ENCODE measurements around the gene FHOD3. TPM values are rescaled to one million over a fixed set of nuclear protein-coding genes. Genes with fewer than 3 reads are reported as not detected.

The FHOD3 gene
- total RNA-seq, 2 experiments from 2014 or later, result not detected

DNA sequence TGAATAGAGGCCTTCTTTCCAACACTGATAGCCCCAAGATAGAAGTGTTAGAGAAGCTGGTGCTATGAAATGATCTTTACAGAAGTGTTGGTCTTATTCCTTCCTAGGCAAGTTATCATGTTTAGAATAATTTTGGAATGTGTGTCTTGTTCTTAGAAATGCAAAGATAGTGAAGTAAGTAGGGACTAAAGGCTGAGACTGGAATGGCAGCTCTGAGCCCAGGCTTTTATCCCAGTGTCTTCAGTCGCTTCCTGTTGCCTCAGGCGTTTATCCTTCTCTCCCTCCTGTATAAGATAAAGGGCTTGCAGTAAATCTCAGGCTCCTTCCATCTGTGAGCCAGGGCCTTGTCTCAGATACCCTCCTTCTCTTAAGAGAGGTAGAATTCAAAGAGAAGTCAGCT lies 313.1 kb downstream of the FHOD3 start:
- intact Hi-C loops (cut with micrococcal nuclease), result no loop called here
- POLR2A ChIA-PET, result no interaction called here
- Mint-ChIP-seq H3K36me3 (no peaks in the 10 kb centered on the region), H3K9me3 (no peaks in the 10 kb centered on the region), H3K4me1 (ENCODE audit: low read depth) (no peaks in the 10 kb centered on the region), H3K4me3 (no peak overlapping the region), H3K27ac (no peak overlapping the region), H3K27me3 (no peaks in the 10 kb centered on the region)
- DNase-seq, result no peak
- CTCF ChIA-PET, result no interaction called here

- intact Hi-C loops (cut with micrococcal nuclease), result no loop called here
- H3K27me3 Mint-ChIP-seq, result no peaks in the 10 kb centered on the region
- POLR2A ChIA-PET, result no interaction called here
- H3K4me1 Mint-ChIP-seq (ENCODE audit: low read depth), result no peaks in the 10 kb centered on the region
- no peaks in the 10 kb centered on the region for H3K9me3 Mint-ChIP-seq
- CTCF ChIA-PET, result no interaction called here
- H3K36me3 Mint-ChIP-seq, result no peaks in the 10 kb centered on the region
- no peak overlapping the region for H3K27ac Mint-ChIP-seq
- H3K4me3 Mint-ChIP-seq, result no peak overlapping the region
- DNase-seq, result no peak
Measured at GRCh38 chr18:36613069-36613468, 315.6 kb downstream of the FHOD3 start.

GRCh38 chr18:36613810-36614209 lies 316.3 kb downstream of the FHOD3 start:
- H3K9me3 Mint-ChIP-seq, result no peaks in the 10 kb centered on the region
- POLR2A ChIA-PET, result no interaction called here
- no peak overlapping the region for H3K27ac Mint-ChIP-seq
- H3K4me1 Mint-ChIP-seq (ENCODE audit: low read depth), result no peaks in the 10 kb centered on the region
- no peak overlapping the region for H3K4me3 Mint-ChIP-seq
- no peaks in the 10 kb centered on the region for H3K36me3 Mint-ChIP-seq
- no peak for DNase-seq
- no peaks in the 10 kb centered on the region for H3K27me3 Mint-ChIP-seq
- CTCF ChIA-PET, result no interaction called here
- intact Hi-C loops (cut with micrococcal nuclease), result no loop called here

GRCh38 chr18:36620788-36621187 lies 323.3 kb downstream of the FHOD3 start:
- CTCF ChIA-PET, result no interaction called here
- peaks cover 2% of the 10 kb centered on the region for H3K27me3 Mint-ChIP-seq
- POLR2A ChIA-PET, result no interaction called here

GRCh38 chr18:36622610-36623009 lies 325.1 kb downstream of the FHOD3 start:
- Mint-ChIP-seq H3K9me3 (no peaks in the 10 kb centered on the region), H3K27ac (no peak overlapping the region), H3K4me3 (no peak overlapping the region), H3K27me3 (peaks cover 2% of the 10 kb centered on the region), H3K36me3 (no peaks in the 10 kb centered on the region), H3K4me1 (ENCODE audit: low read depth) (no peaks in the 10 kb centered on the region)
- intact Hi-C loops (cut with micrococcal nuclease), result no loop called here
- ChIA-PET CTCF (no interaction called here), POLR2A (no interaction called here)
- no peak for DNase-seq

More at GRCh38 chr18:36620788-36621187, 323.3 kb downstream of the FHOD3 start:
- H3K4me3 Mint-ChIP-seq, result no peak overlapping the region
- DNase-seq, result no peak
- no peaks in the 10 kb centered on the region for H3K9me3 Mint-ChIP-seq
- H3K36me3 Mint-ChIP-seq, result no peaks in the 10 kb centered on the region
- intact Hi-C loops (cut with micrococcal nuclease), result no loop called here
- no peak overlapping the region for H3K27ac Mint-ChIP-seq
- no peaks in the 10 kb centered on the region for H3K4me1 Mint-ChIP-seq (ENCODE audit: low read depth)

GRCh38 chr18:36623091-36623490 lies 325.6 kb downstream of the FHOD3 start:
- no peaks in the 10 kb centered on the region for H3K4me1 Mint-ChIP-seq (ENCODE audit: low read depth)

DNA sequence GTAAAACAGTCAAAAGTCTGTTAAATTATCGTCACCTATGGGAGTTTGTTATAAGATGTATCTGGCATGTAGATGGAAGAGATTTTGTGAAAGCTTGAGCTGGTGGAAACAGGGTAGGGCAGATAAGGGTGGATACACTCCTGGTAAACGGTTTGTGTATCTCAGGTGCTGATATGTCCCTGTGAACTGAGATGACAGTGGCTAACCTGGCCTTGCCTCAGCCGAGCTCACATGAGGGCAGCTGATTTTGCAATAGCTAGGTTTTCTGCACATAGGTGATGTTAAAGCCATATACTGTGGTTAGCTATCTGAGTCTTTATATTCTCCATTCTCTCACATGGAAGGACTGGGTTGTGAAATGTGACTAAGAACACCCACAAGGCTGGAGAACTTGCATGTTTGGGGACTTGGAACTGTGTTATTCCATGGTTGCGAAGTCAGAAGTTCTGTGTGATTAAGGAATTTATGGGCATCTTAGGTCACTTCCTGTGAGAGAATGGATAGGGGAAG lies 326.2 kb downstream of the FHOD3 start:
- ChIA-PET CTCF (no interaction called here), POLR2A (no interaction called here)
- Mint-ChIP-seq H3K4me1 (ENCODE audit: low read depth) (no peaks in the 10 kb centered on the region), H3K27me3 (peaks cover 2% of the 10 kb centered on the region), H3K4me3 (no peak overlapping the region), H3K36me3 (no peaks in the 10 kb centered on the region), H3K27ac (no peak overlapping the region), H3K9me3 (no peaks in the 10 kb centered on the region)
- intact Hi-C loops (cut with micrococcal nuclease), result no loop called here
- DNase-seq, result no peak

More at GRCh38 chr18:36623091-36623490, 325.6 kb downstream of the FHOD3 start:
- no peak overlapping the region for H3K4me3 Mint-ChIP-seq
- H3K36me3 Mint-ChIP-seq, result no peaks in the 10 kb centered on the region
- H3K27ac Mint-ChIP-seq, result no peak overlapping the region
- no peak for DNase-seq
- POLR2A ChIA-PET, result no interaction called here
- intact Hi-C loops (cut with micrococcal nuclease), result no loop called here
- H3K27me3 Mint-ChIP-seq, result peaks cover 2% of the 10 kb centered on the region
- CTCF ChIA-PET, result no interaction called here
- H3K9me3 Mint-ChIP-seq, result no peaks in the 10 kb centered on the region

GRCh38 chr18:36624451-36625167 lies 327.1 kb downstream of the FHOD3 start:
- no peak overlapping the region for H3K4me3 Mint-ChIP-seq
- intact Hi-C loops (cut with micrococcal nuclease), result no loop called here
- H3K27me3 Mint-ChIP-seq, result peaks cover 2% of the 10 kb centered on the region
- ChIA-PET POLR2A (no interaction called here), CTCF (no interaction called here)
- no peaks in the 10 kb centered on the region for H3K9me3 Mint-ChIP-seq
- no peaks in the 10 kb centered on the region for H3K4me1 Mint-ChIP-seq (ENCODE audit: low read depth)
- DNase-seq, result no peak
- no peaks in the 10 kb centered on the region for H3K36me3 Mint-ChIP-seq
- no peak overlapping the region for H3K27ac Mint-ChIP-seq

GRCh38 chr18:36625386-36625785 lies 327.9 kb downstream of the FHOD3 start:
- no peaks in the 10 kb centered on the region for H3K4me1 Mint-ChIP-seq (ENCODE audit: low read depth)
- CTCF ChIA-PET, result no interaction called here
- H3K27me3 Mint-ChIP-seq, result peaks cover 2% of the 10 kb centered on the region
- no peaks in the 10 kb centered on the region for H3K36me3 Mint-ChIP-seq
- H3K9me3 Mint-ChIP-seq, result no peaks in the 10 kb centered on the region
- H3K4me3 Mint-ChIP-seq, result no peak overlapping the region
- no peak for DNase-seq
- POLR2A ChIA-PET, result no interaction called here
- intact Hi-C loops (cut with micrococcal nuclease), result no loop called here
- H3K27ac Mint-ChIP-seq, result no peak overlapping the region

- ChIA-PET POLR2A (interaction anchor here (0.5 kb wide), 1 partner anchor 188 kb away, joined by 3 read pairs; no protein-coding TSS in a partner anchor), CTCF (no interaction called here)
- no peaks in the 10 kb centered on the region for H3K36me3 Mint-ChIP-seq
- H3K4me3 Mint-ChIP-seq, result no peak overlapping the region
- H3K27ac Mint-ChIP-seq, result no peak overlapping the region
- no peak for DNase-seq
- H3K4me1 Mint-ChIP-seq (ENCODE audit: low read depth), result no peaks in the 10 kb centered on the region
- H3K9me3 Mint-ChIP-seq, result no peaks in the 10 kb centered on the region
- peaks cover 2% of the 10 kb centered on the region for H3K27me3 Mint-ChIP-seq
- intact Hi-C loops (cut with micrococcal nuclease), result no loop called here
Measured at GRCh38 chr18:36627637-36628036, 330.1 kb downstream of the FHOD3 start.

DNA sequence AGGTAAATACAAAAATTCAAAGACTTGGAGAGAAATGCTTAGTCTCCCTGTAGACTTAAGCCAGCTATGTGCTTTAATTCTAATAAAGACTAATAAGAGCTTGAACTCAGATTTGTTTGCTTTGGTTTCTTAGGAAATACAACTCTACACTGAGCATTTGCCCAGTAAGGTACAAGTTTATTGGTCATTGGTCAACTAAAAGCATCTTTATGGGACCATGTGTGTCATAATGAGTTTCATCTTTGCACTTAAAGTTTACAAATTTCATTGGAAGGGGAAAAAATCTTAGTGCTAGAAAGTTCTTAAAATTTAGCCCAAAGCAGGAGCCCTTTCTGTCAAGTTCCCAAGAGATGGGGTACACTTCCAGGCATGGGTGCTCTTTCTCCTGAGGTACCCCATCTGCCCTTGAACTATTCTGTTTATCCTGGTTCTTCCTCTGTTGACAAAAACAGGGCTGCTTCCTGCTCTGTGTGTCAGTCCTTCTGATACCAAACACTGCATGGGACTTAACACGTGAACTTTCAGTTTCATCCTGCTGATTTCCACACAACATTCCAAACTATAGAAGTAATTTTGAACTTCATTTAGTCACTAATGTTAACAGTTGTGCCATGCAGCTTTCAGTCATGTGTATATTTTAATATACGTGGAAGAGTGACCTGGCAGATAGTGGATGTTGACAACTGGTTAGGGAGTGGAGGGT lies 331.1 kb downstream of the FHOD3 start:
- H3K9me3 Mint-ChIP-seq, result no peaks in the 10 kb centered on the region
- peaks cover 2% of the 10 kb centered on the region for H3K27me3 Mint-ChIP-seq
- no peak for DNase-seq
- H3K4me3 Mint-ChIP-seq, result no peak overlapping the region
- no peaks in the 10 kb centered on the region for H3K36me3 Mint-ChIP-seq
- CTCF ChIA-PET, result no interaction called here
- intact Hi-C loops (cut with micrococcal nuclease), result no loop called here
- no peak overlapping the region for H3K27ac Mint-ChIP-seq
- H3K4me1 Mint-ChIP-seq (ENCODE audit: low read depth), result no peaks in the 10 kb centered on the region
- POLR2A ChIA-PET, result no interaction called here

DNA sequence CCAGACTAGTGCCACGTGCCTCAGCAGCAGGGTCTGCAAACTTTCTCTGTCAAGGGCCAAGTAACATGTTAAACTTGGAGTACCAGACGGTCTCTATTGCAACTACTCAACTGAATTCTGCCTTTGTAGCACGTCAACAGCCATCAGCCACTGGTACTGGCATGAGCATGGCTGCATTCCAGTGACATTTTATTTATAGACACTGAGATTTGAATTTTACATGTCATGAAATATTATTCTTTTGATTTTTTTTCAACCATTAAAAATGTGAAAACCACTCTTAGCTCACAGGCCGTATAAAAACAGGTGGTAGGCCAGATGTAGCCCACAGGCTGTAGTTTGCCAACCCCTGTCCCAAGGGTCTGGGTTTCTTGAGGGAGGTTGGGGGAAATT lies 331.6 kb downstream of the FHOD3 start:
- intact Hi-C loops (cut with micrococcal nuclease), result no loop called here
- CTCF ChIA-PET, result no interaction called here
- H3K4me3 Mint-ChIP-seq, result no peak overlapping the region
- POLR2A ChIA-PET, result no interaction called here
- H3K36me3 Mint-ChIP-seq, result no peaks in the 10 kb centered on the region
- no peaks in the 10 kb centered on the region for H3K9me3 Mint-ChIP-seq
- DNase-seq, result no peak
- peaks cover 4% of the 10 kb centered on the region for H3K27me3 Mint-ChIP-seq
- no peaks in the 10 kb centered on the region for H3K4me1 Mint-ChIP-seq (ENCODE audit: low read depth)
- H3K27ac Mint-ChIP-seq, result no peak overlapping the region

GRCh38 chr18:36629836-36630235 lies 332.3 kb downstream of the FHOD3 start:
- no peak overlapping the region for H3K4me3 Mint-ChIP-seq
- peaks cover 2% of the 10 kb centered on the region for H3K27me3 Mint-ChIP-seq
- CTCF ChIA-PET, result no interaction called here
- H3K27ac Mint-ChIP-seq, result no peak overlapping the region
- intact Hi-C loops (cut with micrococcal nuclease), result no loop called here
- H3K4me1 Mint-ChIP-seq (ENCODE audit: low read depth), result no peaks in the 10 kb centered on the region
- POLR2A ChIA-PET, result no interaction called here
- DNase-seq, result no peak
- no peaks in the 10 kb centered on the region for H3K9me3 Mint-ChIP-seq
- H3K36me3 Mint-ChIP-seq, result no peaks in the 10 kb centered on the region
